ENCODE data around the gene ARL4A. TPM values are rescaled to one million over a fixed set of nuclear protein-coding genes. Genes with fewer than 3 reads are reported as not detected.

Gene ARL4A
- total and polyA plus RNA-seq, 9 donors = 4.6 to 32.2 (median 10.4) TPM

GRCh38 chr7:12701433-12701832 lies 14.0 kb downstream of the ARL4A start:
- intact Hi-C loops (cut with DNase I) = no loop called here
- WGBS, 3 donors = 73 to 85% (median 78%) methylated on average over 2 of the region's 2 CpGs
- H3K4me3 ChIP-seq = no peak overlapping the region
- TF ChIP-seq CTCF (IDR thresholded peaks at IDR 0.05) (no peak), POLR2A (IDR thresholded peaks at IDR 0.05) (no peak), EP300 (IDR thresholded peaks at IDR 0.05) (no peak)
- no peaks in the 10 kb centered on the region for H3K27me3 ChIP-seq
- DNase-seq = no peak
- no peaks in the 10 kb centered on the region for H3K4me1 ChIP-seq (ENCODE audit: insufficient read depth)
- H3K27ac ChIP-seq = no peak overlapping the region
- H3K9me3 ChIP-seq = no peaks in the 10 kb centered on the region
- H3K36me3 ChIP-seq = no peaks in the 10 kb centered on the region

- no peak overlapping the region for H3K27ac ChIP-seq
- H3K36me3 ChIP-seq = no peaks in the 10 kb centered on the region
- TF ChIP-seq CTCF (IDR thresholded peaks at IDR 0.05) = no peak
- H3K27me3 ChIP-seq = no peaks in the 10 kb centered on the region
- intact Hi-C loops (cut with DNase I) = no loop called here
- no peaks in the 10 kb centered on the region for H3K9me3 ChIP-seq
- H3K4me1 ChIP-seq (ENCODE audit: insufficient read depth) = no peaks in the 10 kb centered on the region
- 35 to 58% (median 42%) methylated on average over 2 of the region's 2 CpGs for WGBS, 3 donors
- no peak overlapping the region for H3K4me3 ChIP-seq
- no peak for DNase-seq
Measured at GRCh38 chr7:12703881-12704280, 16.4 kb downstream of the ARL4A start.

- no peak for TF ChIP-seq EP300 (IDR thresholded peaks at IDR 0.05)
- no peak for TF ChIP-seq POLR2A (IDR thresholded peaks at IDR 0.05)
- no peak for TF ChIP-seq CTCF (IDR thresholded peaks at IDR 0.05)
- no peaks in the 10 kb centered on the region for H3K4me1 ChIP-seq (ENCODE audit: insufficient read depth)
- intact Hi-C loops (cut with DNase I) = no loop called here
- H3K4me3 ChIP-seq = no peak overlapping the region
- H3K27me3 ChIP-seq = no peaks in the 10 kb centered on the region
- 75 to 89% (median 83%) methylated on average over 4 of the region's 4 CpGs for WGBS, 3 donors
- no peak overlapping the region for H3K27ac ChIP-seq
- DNase-seq = no peak
- H3K9me3 ChIP-seq = no peaks in the 10 kb centered on the region
- no peaks in the 10 kb centered on the region for H3K36me3 ChIP-seq
Measured at GRCh38 chr7:12705878-12706277, 18.4 kb downstream of the ARL4A start.

- intact Hi-C loops (cut with DNase I) = no loop called here
- H3K27ac ChIP-seq = no peak overlapping the region
- no peak for TF ChIP-seq POLR2A (IDR thresholded peaks at IDR 0.05)
- TF ChIP-seq EP300 (IDR thresholded peaks at IDR 0.05) = no peak
- no peak for TF ChIP-seq CTCF (IDR thresholded peaks at IDR 0.05)
Measured at GRCh38 chr7:12706900-12707536, 19.6 kb downstream of the ARL4A start.

More at GRCh38 chr7:12706900-12707536, 19.6 kb downstream of the ARL4A start:
- DNase-seq = no peak
- Histone ChIP-seq H3K4me3 (no peak overlapping the region), H3K4me1 (ENCODE audit: insufficient read depth) (no peaks in the 10 kb centered on the region), H3K27me3 (no peaks in the 10 kb centered on the region), H3K36me3 (no peaks in the 10 kb centered on the region), H3K9me3 (no peaks in the 10 kb centered on the region)
